GM18861 (cell line): ENCODE measurements around the gene GPR132.
"Not testable (repeated sequence)": the region's sequence is repeated elsewhere in the genome, so short reads cannot be mapped to it uniquely, and the experiment has no call there.

ENCODE experiments used
- ATAC-seq: cut with Tn5 transposase; IDR thresholded peaks from one replicate; pipeline ENCODE4 v1.9.1; 2021; ENCODE audit not compliant: unreplicated experiment

Gene GPR132

GRCh38 chr14:105045710-105046326 lies 19.4 kb downstream of the GPR132 start:
- ATAC-seq, result peak; percentile 51

- ATAC-seq, result no peak
Measured at GRCh38 chr14:105043641-105044040, 21.6 kb downstream of the GPR132 start.

- ATAC-seq, result no peak
Measured at GRCh38 chr14:105042813-105043212, 22.4 kb downstream of the GPR132 start.

GRCh38 chr14:105041841-105042765 lies 23.1 kb downstream of the GPR132 start:
- no peak for ATAC-seq

- no peak for ATAC-seq
Measured at GRCh38 chr14:105039458-105040205, 25.6 kb downstream of the GPR132 start.

GRCh38 chr14:105035616-105036015 lies 29.6 kb downstream of the GPR132 start:
- ATAC-seq, result not testable (repeated sequence)

GRCh38 chr14:105034315-105035039 lies 30.8 kb downstream of the GPR132 start:
- no peak for ATAC-seq

- ATAC-seq, result not testable (repeated sequence)
Measured at GRCh38 chr14:105033412-105033900, 31.8 kb downstream of the GPR132 start.

- not testable (repeated sequence) for ATAC-seq
Measured at GRCh38 chr14:105032451-105032901, 32.8 kb downstream of the GPR132 start.

- no peak for ATAC-seq
Measured at GRCh38 chr14:105030836-105031396, 34.3 kb downstream of the GPR132 start.

- ATAC-seq, result no peak
Measured at GRCh38 chr14:105030194-105030593, 35.0 kb downstream of the GPR132 start.

- no peak for ATAC-seq
Measured at GRCh38 chr14:105029402-105029801, 35.8 kb downstream of the GPR132 start.

GRCh38 chr14:105028251-105028927 lies 36.8 kb downstream of the GPR132 start:
- ATAC-seq, result no peak

- not testable (repeated sequence) for ATAC-seq
Measured at GRCh38 chr14:105027718-105028117, 37.5 kb downstream of the GPR132 start.

GRCh38 chr14:105026802-105027563 lies 38.2 kb downstream of the GPR132 start:
- ATAC-seq, result no peak

- peak; percentile 31 for ATAC-seq
Measured at GRCh38 chr14:105026033-105026785, 39.0 kb downstream of the GPR132 start.

GRCh38 chr14:105025429-105025828 lies 39.8 kb downstream of the GPR132 start:
- ATAC-seq, result no peak

GRCh38 chr14:105023791-105024480 lies 41.3 kb downstream of the GPR132 start:
- ATAC-seq, result no peak
